GM06990 (cell line): Measurements from ENCODE around the gene GALNT5.

ENCODE experiments used
- DNase-seq: peaks from one replicate; pipeline ENCODE4 v3.0.0-alpha.2; 2011; ENCODE audit not compliant: insufficient read length; ENCODE audit errors: extremely low read depth
- H3K27me3 ChIP-seq: replicated peaks from 2 replicates; pipeline ENCODE4 v1.6.0; 2011; ENCODE audit warnings: low read length; ENCODE audit not compliant: control insufficient read depth, insufficient read depth
- H3K36me3 ChIP-seq: 2 replicates; pipeline ENCODE4 v1.5.1; 2011; ENCODE audit warnings: low read length; ENCODE audit not compliant: control insufficient read depth, insufficient read depth
- H3K4me3 ChIP-seq: replicated peaks from 2 replicates; pipeline ENCODE4 v1.5.1; 2011; ENCODE audit warnings: low read depth, mild to moderate bottlenecking, control low read depth, low read length
- CTCF ChIP-seq: IDR thresholded peaks from 2 replicates; pipeline ENCODE4 v1.5.1; 2011; ENCODE audit warnings: low read length, control low read depth, mild to moderate bottlenecking, inconsistent platforms; ENCODE audit not compliant: insufficient read depth, poor library complexity, severe bottlenecking

Gene GALNT5

DNA sequence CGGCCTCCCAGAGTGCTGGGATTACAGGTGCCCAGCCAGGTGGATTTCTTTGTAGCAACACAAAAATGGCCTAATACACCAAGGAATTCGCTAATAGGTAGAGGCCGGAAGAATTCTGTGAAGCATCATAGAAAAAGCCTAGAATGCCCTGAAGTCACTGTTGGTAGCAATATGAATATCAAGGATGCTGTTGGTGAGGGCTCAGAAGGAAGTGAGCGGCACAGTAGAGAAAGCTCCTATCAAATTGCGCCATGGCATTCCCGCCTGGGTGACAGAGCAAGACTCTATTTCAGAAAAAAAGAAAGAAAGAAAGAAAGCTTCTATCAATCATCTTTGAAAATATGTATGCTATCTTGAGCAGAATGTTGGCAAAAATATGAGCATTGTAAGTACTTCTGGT lies 23.8 kb downstream of the GALNT5 start:
- Histone ChIP-seq H3K4me3 (no peak overlapping the region), H3K27me3 (no peaks in the 10 kb centered on the region), H3K36me3 (no peaks in the 10 kb centered on the region)
- no peak for DNase-seq
- TF ChIP-seq CTCF: no peak

DNA sequence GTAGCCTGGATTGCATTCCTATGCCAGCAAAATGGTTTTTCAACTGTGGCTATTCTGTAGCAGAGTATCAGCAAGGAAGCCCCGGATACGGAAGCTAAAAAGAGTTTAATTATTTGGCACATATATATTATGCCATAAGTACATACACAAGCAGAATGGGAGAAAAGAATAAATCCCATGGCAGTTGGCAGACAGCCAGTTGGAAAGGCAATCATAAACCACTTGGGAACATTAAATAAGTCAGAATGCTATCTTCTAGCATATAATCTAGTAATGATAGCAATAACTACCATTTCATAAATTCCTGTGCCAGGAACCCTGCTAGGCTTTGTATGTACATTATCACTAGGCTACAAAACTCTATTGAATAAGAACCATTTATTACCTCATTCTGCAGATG lies 26.0 kb downstream of the GALNT5 start:
- TF ChIP-seq CTCF: no peak
- Histone ChIP-seq H3K4me3 (no peak overlapping the region), H3K27me3 (no peaks in the 10 kb centered on the region), H3K36me3 (no peaks in the 10 kb centered on the region)
- no peak for DNase-seq

DNA sequence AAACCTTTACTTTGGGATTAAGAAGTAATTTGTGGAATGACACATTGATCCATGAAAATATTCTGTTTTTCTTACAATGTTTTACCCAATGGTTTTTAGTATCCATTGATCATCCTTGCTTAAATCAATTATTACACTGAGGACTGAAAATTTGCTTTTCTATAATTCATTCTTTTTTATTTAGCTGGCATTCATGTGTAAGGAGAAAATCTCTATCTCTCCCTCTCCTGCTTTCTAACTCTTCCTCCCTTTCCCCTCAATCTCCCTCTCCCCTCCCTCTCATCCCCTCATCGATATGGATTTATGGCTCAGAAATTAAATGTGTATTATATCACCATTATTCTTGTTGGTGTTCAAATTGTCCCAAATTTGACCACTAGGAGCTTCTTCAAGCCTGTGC lies 29.7 kb downstream of the GALNT5 start:
- H3K4me3 ChIP-seq: no peak overlapping the region
- H3K36me3 ChIP-seq: no peaks in the 10 kb centered on the region
- no peak for DNase-seq
- no peaks in the 10 kb centered on the region for H3K27me3 ChIP-seq
- no peak for TF ChIP-seq CTCF

GRCh38 chr2:157290525-157290924 lies 33.0 kb downstream of the GALNT5 start:
- no peaks in the 10 kb centered on the region for H3K27me3 ChIP-seq
- no peak for DNase-seq
- no peak for TF ChIP-seq CTCF
- H3K4me3 ChIP-seq: no peak overlapping the region
- H3K36me3 ChIP-seq: no peaks in the 10 kb centered on the region

GRCh38 chr2:157291018-157291417 lies 33.5 kb downstream of the GALNT5 start:
- H3K4me3 ChIP-seq: no peak overlapping the region
- no peaks in the 10 kb centered on the region for H3K36me3 ChIP-seq
- DNase-seq: no peak
- no peak for TF ChIP-seq CTCF
- H3K27me3 ChIP-seq: no peaks in the 10 kb centered on the region

DNA sequence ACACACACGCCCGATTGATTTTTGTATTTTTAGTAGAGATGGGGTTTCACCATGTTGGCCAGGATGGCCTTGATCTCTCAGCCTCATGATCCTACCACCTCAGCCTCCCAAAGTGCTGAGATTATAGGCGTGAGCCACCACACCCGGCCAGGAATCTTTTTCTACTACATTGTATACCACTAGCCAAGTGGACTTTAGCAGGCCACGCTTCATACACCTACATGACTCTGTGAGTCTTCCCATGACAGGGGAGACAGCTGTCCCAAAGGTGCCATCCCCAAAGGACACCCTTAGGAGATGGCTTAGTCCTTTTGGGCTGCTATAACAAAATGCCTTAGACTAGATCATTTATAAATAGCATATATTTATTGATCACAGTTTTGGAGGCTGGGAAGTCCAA lies 35.3 kb downstream of the GALNT5 start:
- no peak for DNase-seq
- no peaks in the 10 kb centered on the region for H3K36me3 ChIP-seq
- no peaks in the 10 kb centered on the region for H3K27me3 ChIP-seq
- TF ChIP-seq CTCF: no peak
- H3K4me3 ChIP-seq: no peak overlapping the region
